K562 (cell line): ENCODE data around the gene PDE2A. TPM values are rescaled to one million over a fixed set of nuclear protein-coding genes. Genes with fewer than 3 reads are reported as not detected.
A peak's percentile ranks its signal among the peaks of the same experiment; 100 is the strongest.

Experiments
- ATAC-seq: fragments of 200-7000 bp; cut with Tn5 transposase; 3 replicates; pipeline ENCODE4 v1.9.1; 2020; ENCODE audit warnings: moderate library complexity
- BruUV-seq: library from RNA; stranded (reverse); fragments of 400-500 nt; replicated peaks from 2 replicates; lab custom pipeline; 2021; lab: Mats Ljungman, UMichigan
- CTCF ChIA-PET: fragments of 300-600 bp; formaldehyde crosslinking; extraction: SDS; loops from one replicate; lab custom pipeline; 2021; ENCODE audit warnings: low intra/inter-chr PET ratio; lab: Yijun Ruan, JAX
- POLR2A ChIA-PET: fragments of 300-600, 350-650 bp; sonication (Branson Sonifier 250); formaldehyde crosslinking; extraction: SDS; loops from one replicate; lab custom pipeline; 2021; ENCODE audit warnings: antibody characterized with exemption, inconsistent platforms; lab: Yijun Ruan, JAX
- DNase-seq, 4 experiments: peaks; one replicate each; pipeline versions ENCODE4 v3.0.0 to v3.0.0-alpha.2; 2011 to 2018; ENCODE audit warnings: low spot score in 3 of 4, mixed read lengths in 3 of 4; ENCODE audit errors: extremely low read depth in 1 of 4
- FAIRE-seq: peaks from 2 replicates; lab custom pipeline; 2011; peaks lifted over from hg19 to GRCh38; lab: Jason Lieb, UNC
- H2AFZ ChIP-seq: 2 replicates; pipeline ENCODE4 v1.6.0; 2011; ENCODE audit warnings: low read depth, low read length, control low read depth, inconsistent platforms
- H3K27ac ChIP-seq: fragments of 200-600 bp; 3 replicates; pipeline ENCODE4 v1.8.0; 2011; ENCODE audit warnings: low read depth, mild to moderate bottlenecking, control low read depth, inconsistent platforms, low read length, moderate library complexity, mixed read lengths; ENCODE audit errors: extremely low read depth
- H3K27me3 ChIP-seq, 2 experiments: fragments of 300-600 bp in 1 of 2; 2 replicates in 1 of 2; 3 replicates in 1 of 2; pipeline versions ENCODE4 v1.6.0 to v1.8.0; 2011; ENCODE audit warnings: inconsistent platforms in 2 of 2, low read length in 2 of 2, mild to moderate bottlenecking in 1 of 2, mixed read lengths in 1 of 2, moderate library complexity in 1 of 2; ENCODE audit not compliant: control insufficient read depth in 2 of 2, insufficient read depth in 2 of 2
- H3K36me3 ChIP-seq: fragments of 300-600 bp; 3 replicates; pipeline ENCODE4 v1.8.0; 2011; ENCODE audit warnings: mild to moderate bottlenecking, low read length, inconsistent platforms; ENCODE audit not compliant: control insufficient read depth, insufficient read depth
- H3K4me1 ChIP-seq, 2 experiments: fragments of 200-600 bp in 1 of 2; replicated peaks in 1 of 2; 2 replicates in 1 of 2; 3 replicates in 1 of 2; pipeline versions ENCODE4 v1.5.1 to v1.8.0; 2011; ENCODE audit warnings: inconsistent platforms in 2 of 2, low read length in 2 of 2, mild to moderate bottlenecking in 1 of 2, mixed read lengths in 1 of 2, moderate library complexity in 1 of 2; ENCODE audit not compliant: control insufficient read depth in 2 of 2, insufficient read depth in 2 of 2
- H3K4me2 ChIP-seq: 2 replicates; pipeline ENCODE4 v1.6.1; 2011; ENCODE audit warnings: low read length, control low read depth, inconsistent platforms, mixed read lengths; ENCODE audit not compliant: insufficient read depth
- H3K4me3 ChIP-seq: fragments of 200-600 bp; sonication (generic), shearing (Covaris generic); 2 replicates; pipeline ENCODE4 v1.5.1; 2016; ENCODE audit warnings: control low read depth, inconsistent platforms
- H3K79me2 ChIP-seq: fragments of 200-600 bp; 3 replicates; pipeline ENCODE4 v1.8.0; 2011; ENCODE audit warnings: low read length, inconsistent platforms; ENCODE audit not compliant: control insufficient read depth, insufficient read depth
- H3K9ac ChIP-seq, 2 experiments: 2 replicates each; pipeline versions ENCODE4 v1.6.0 to v1.6.1; 2011; ENCODE audit warnings: low read depth in 2 of 2, low read length in 2 of 2, control low read depth in 1 of 2, inconsistent platforms in 1 of 2, mild to moderate bottlenecking in 1 of 2, mixed read lengths in 1 of 2; ENCODE audit not compliant: insufficient read depth in 1 of 2
- H3K9me1 ChIP-seq: one replicate; pipeline ENCODE4 v1.6.0; 2011; ENCODE audit warnings: inconsistent platforms, mild to moderate bottlenecking, low read length, moderate library complexity; ENCODE audit not compliant: control insufficient read depth, insufficient read depth
- H3K9me3 ChIP-seq: replicated peaks from 2 replicates; pipeline ENCODE4 v1.5.1; 2011; ENCODE audit warnings: low read depth, low read length, inconsistent platforms; ENCODE audit not compliant: control insufficient read depth, insufficient read depth
- H4K20me1 ChIP-seq: replicated peaks from 2 replicates; pipeline ENCODE4 v1.6.1; 2011; ENCODE audit warnings: low read length, inconsistent platforms, mixed read lengths; ENCODE audit not compliant: control insufficient read depth, insufficient read depth
- VEZF1 ChIP-seq: fragments of 200-800 bp; sonication (Bioruptor generic); IDR thresholded peaks from 2 replicates; pipeline ENCODE4 v1.6.1; 2017; ENCODE audit warnings: missing genetic modification characterization, missing compliant biosample characterization
- ZKSCAN1 ChIP-seq: fragments of 150-350 bp; IDR thresholded peaks from 2 replicates; pipeline ENCODE4 v1.6.1; 2016; ENCODE audit warnings: low read depth, low read length
- WGBS: fragments of 100-300 bp; shearing (Covaris generic); methylation state at CpG from one replicate; pipeline ENCODE4 v1.1.6; 2016; ENCODE audit warnings: low coverage, mixed read lengths; ENCODE audit not compliant: insufficient coverage; ENCODE audit errors: missing lambda C conversion rate; 5-methylcytosine and 5-hydroxymethylcytosine counted together
- in situ Hi-C: fragments of 300-500 bp; cut with MboI; formaldehyde crosslinking; loops from 4 replicates; pipeline ENCODE4 v1.15.0; 2018; ENCODE audit warnings: inconsistent platforms, mixed read lengths
- intact Hi-C: fragments of 100-400 bp; cut with micrococcal nuclease; formaldehyde crosslinking; loops from 2 replicates; pipeline ENCODE4 v1.14.2; 2022
- polyA plus RNA-seq, 8 experiments: library from polyadenylated mRNA; depleted of rRNA in 4 of 8; stranded (reverse) in 5 of 8; unstranded in 3 of 8; fragments of >200 nt; fragmentation: Nextera tagmentation in 2 of 8; fragmentation: Illumina TruSeq in 1 of 8; extraction: Ambion mirVana in 2 of 8; extraction: Trizol in 1 of 8; gene quantifications; 2 replicates each; pipeline versions ENCODE4 v1.2.1 to v1.2.3, GENCODE V29; 2011 to 2014; ENCODE audit warnings: inconsistent platforms in 1 of 8, missing spikeins in 1 of 8
- total RNA-seq, 7 experiments: library from RNA; depleted of rRNA in 6 of 7; stranded (reverse); fragments of >200 nt in 6 of 7; fragmentation: Illumina TruSeq in 2 of 7; extraction: Trizol in 2 of 7; gene quantifications; 2 replicates each; pipeline versions ENCODE4 v1.2.1 to v1.2.3, GENCODE V29; 2011 to 2021; ENCODE audit warnings: low replicate concordance in 1 of 7

The PDE2A gene
- total and polyA plus RNA-seq, 9 of the 15 experiments (the other 6 are each of a cell fraction or from before 2014, with no cell fraction given) = 0.07 to 15.2 (median 1.6) TPM; not detected in 1

DNA sequence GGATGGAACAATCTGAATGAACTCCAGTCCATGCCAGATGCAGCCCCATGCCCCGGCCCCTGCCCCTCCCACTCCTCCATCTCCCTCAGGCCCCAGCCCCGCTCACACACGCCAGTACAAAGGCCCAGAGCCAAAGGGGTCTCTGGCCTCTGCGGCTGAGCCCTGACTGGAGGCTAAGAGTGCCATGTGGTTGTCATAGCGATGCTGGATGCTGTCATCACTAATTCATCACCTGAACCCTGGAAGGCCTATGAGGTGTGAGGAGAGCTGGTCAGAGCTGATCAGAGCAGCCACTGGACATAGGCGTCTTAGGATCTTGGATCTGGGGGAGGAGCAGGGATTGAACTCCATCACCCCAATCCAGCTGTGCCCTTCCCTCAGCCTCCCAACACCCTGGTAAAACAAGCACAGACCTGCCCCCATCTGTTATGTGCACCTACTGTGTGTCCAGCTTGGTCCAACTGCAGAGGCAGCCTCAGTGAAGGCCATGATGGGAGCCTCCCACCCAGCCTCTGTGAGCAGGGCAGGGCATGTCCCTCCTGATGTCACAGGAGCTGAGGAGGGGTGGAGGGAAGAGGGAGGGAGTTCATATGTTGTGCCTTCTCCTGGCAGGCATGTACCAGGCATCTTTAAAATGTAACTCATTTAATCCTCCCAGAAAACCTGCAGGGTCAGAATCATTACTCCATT is 16.7 kb downstream of the PDE2A start:
- 3% methylated on average over 5 of the region's 6 CpGs for WGBS
- ATAC-seq = no peak
- intact Hi-C loops = no loop called here

More for the DNA sequence above, 16.7 kb downstream of the PDE2A start:
- H3K4me1 ChIP-seq = peaks cover 12 to 25% of the 10 kb centered on the region in 2 experiments; a peak in 4 of 5 replicates
- H3K27me3 ChIP-seq = peaks cover 17 to 34% of the 10 kb centered on the region in 2 experiments
- no peak for TF ChIP-seq VEZF1
- TF ChIP-seq ZKSCAN1 = peak; percentile 67; the same call in 1 of the 2 replicates
- TF ChIP-seq, all 486 proteins: peak for 1
- BruUV-seq = no TSS peak
- no peak overlapping the region for H3K4me2 ChIP-seq
- H3K36me3 ChIP-seq = no peaks in the 10 kb centered on the region
- H2AFZ ChIP-seq = no peak overlapping the region
- FAIRE-seq (no peak), DNase-seq (no peak)
- CTCF ChIA-PET = no interaction called here
- no peaks in the 10 kb centered on the region for H3K9me3 ChIP-seq
- peaks cover 11% of the 10 kb centered on the region for H4K20me1 ChIP-seq
- POLR2A ChIA-PET = interaction anchor here (1.2 to 1.6 kb wide), 2 partner anchors 11 to 15 kb away, joined by 4 read pairs; no protein-coding TSS in a partner anchor
- in situ Hi-C loops = no loop called here
- H3K9ac ChIP-seq = no peak overlapping the region
- no peak overlapping the region for H3K4me3 ChIP-seq
- H3K9me1 ChIP-seq = no peaks in the 10 kb centered on the region
- H3K79me2 ChIP-seq = no peaks in the 10 kb centered on the region
- no peak overlapping the region for H3K27ac ChIP-seq
